NCI-H526 (cell line): Measurements from ENCODE around the gene OR1L4.

Source experiments
- DNase-seq, 2 experiments: peaks; one replicate each; lab custom pipeline; 2025; lab: John Stamatoyannopoulos, UW

OR1L4 gene

GRCh38 chr9:122723690-122724089 lies at the start of gene OR1L4:
Gene OR1L4 (plus strand): TSS chr9:122723990. CDS start chr9:122723990, 0 bp downstream.
- no peak for DNase-seq

GRCh38 chr9:122684851-122685250 lies 38.9 kb upstream of the OR1L4 start:
- DNase-seq = no peak

- DNase-seq = no peak
Measured at GRCh38 chr9:122695696-122696095, 28.1 kb upstream of the OR1L4 start.

- no peak for DNase-seq
Measured at GRCh38 chr9:122718038-122718437, 5.8 kb upstream of the OR1L4 start.

- DNase-seq = no peak
Measured at GRCh38 chr9:122719218-122719617, 4.6 kb upstream of the OR1L4 start.

GRCh38 chr9:122742003-122742402 lies 18.2 kb downstream of the OR1L4 start, which contains the start of gene OR1L6:
Gene OR1L6 (plus strand): TSS chr9:122742303. CDS start chr9:122749848, 7,545 bp downstream.
- no peak for DNase-seq

GRCh38 chr9:122754825-122755224 lies 31.0 kb downstream of the OR1L4 start:
- DNase-seq = no peak

- no peak for DNase-seq
Measured at GRCh38 chr9:122767817-122768216, 44.0 kb downstream of the OR1L4 start.
